Measurements from ENCODE around the gene NOXRED1.
A peak's percentile ranks its signal among the peaks of the same experiment; 100 is the strongest.
"Not testable (repeated sequence)": the region's sequence is repeated elsewhere in the genome, so short reads cannot be mapped to it uniquely, and the experiment has no call there.

The NOXRED1 gene

GRCh38 chr14:77423423-77423822 lies at the start of gene NOXRED1:
NOXRED1 (minus strand) TSS chr14:77423523; CDS start chr14:77422889, 634 bp downstream.
- no peak for FAIRE-seq

GRCh38 chr14:77470224-77470870 lies 47.0 kb upstream of the NOXRED1 start:
- DNase-seq (ENCODE audit: low spot score), result no peak
- FAIRE-seq, result no peak

More at GRCh38 chr14:77423423-77423822, at the start of gene NOXRED1:
- DNase-seq (ENCODE audit: low spot score), result no peak

GRCh38 chr14:77469539-77469938 lies 46.2 kb upstream of the NOXRED1 start:
- DNase-seq (ENCODE audit: low spot score) (no peak), FAIRE-seq (no peak)

- no peak for FAIRE-seq
- DNase-seq (ENCODE audit: low spot score), result no peak
These were observed 45.8 kb upstream of the NOXRED1 start for GRCh38 chr14:77469067-77469505.

GRCh38 chr14:77467801-77468200 lies 44.5 kb upstream of the NOXRED1 start:
- FAIRE-seq, result no peak
- DNase-seq (ENCODE audit: low spot score), result no peak

- FAIRE-seq, result no peak
- DNase-seq (ENCODE audit: low spot score), result peak; percentile 53
These were observed 35.9 kb upstream of the NOXRED1 start for GRCh38 chr14:77459072-77459723.

GRCh38 chr14:77458249-77458950 lies 35.1 kb upstream of the NOXRED1 start:
- no peak for FAIRE-seq
- DNase-seq (ENCODE audit: low spot score), result peak; percentile 30

- DNase-seq (ENCODE audit: low spot score) (peak; percentile 95), FAIRE-seq (peak; percentile 87)
These were observed 34.4 kb upstream of the NOXRED1 start, which contains the start of the genes AHSA1 and VIPAS39 for GRCh38 chr14:77457522-77458248. AHSA1 (plus strand) TSS chr14:77458093; CDS start chr14:77458190, 97 bp downstream. VIPAS39 (minus strand) TSS chr14:77457601; CDS start chr14:77454102, 3,499 bp downstream.

GRCh38 chr14:77457115-77457521 lies 33.8 kb upstream of the NOXRED1 start:
- DNase-seq (ENCODE audit: low spot score) (no peak), FAIRE-seq (no peak)

GRCh38 chr14:77455966-77456640 lies 32.8 kb upstream of the NOXRED1 start:
- FAIRE-seq (no peak), DNase-seq (ENCODE audit: low spot score) (no peak)

- no peak for FAIRE-seq
- DNase-seq (ENCODE audit: low spot score), result no peak
These were observed 18.9 kb upstream of the NOXRED1 start for GRCh38 chr14:77442196-77442595.

GRCh38 chr14:77439861-77440260 lies 16.5 kb upstream of the NOXRED1 start:
- FAIRE-seq, result no peak
- DNase-seq (ENCODE audit: low spot score), result no peak

GRCh38 chr14:77438596-77438995 lies 15.3 kb upstream of the NOXRED1 start:
- DNase-seq (ENCODE audit: low spot score), result no peak
- FAIRE-seq, result no peak

GRCh38 chr14:77436042-77436441 lies 12.7 kb upstream of the NOXRED1 start:
- FAIRE-seq (no peak), DNase-seq (ENCODE audit: low spot score) (peak; percentile 10)

GRCh38 chr14:77426396-77426795 lies 3.1 kb upstream of the NOXRED1 start:
- no peak for FAIRE-seq
- no peak for DNase-seq (ENCODE audit: low spot score)

- DNase-seq (ENCODE audit: low spot score) (no peak), FAIRE-seq (no peak)
These were observed 1.5 kb upstream of the NOXRED1 start for GRCh38 chr14:77424862-77425261.

GRCh38 chr14:77421201-77421600 lies 2.1 kb downstream of the NOXRED1 start:
- FAIRE-seq (no peak), DNase-seq (ENCODE audit: low spot score) (no peak)

GRCh38 chr14:77416836-77417235 lies 6.5 kb downstream of the NOXRED1 start:
- no peak for FAIRE-seq
- DNase-seq (ENCODE audit: low spot score), result no peak

- FAIRE-seq; DNase-seq (ENCODE audit: low spot score): not testable (repeated sequence)
These were observed 7.2 kb downstream of the NOXRED1 start for GRCh38 chr14:77416098-77416497.

- DNase-seq (ENCODE audit: low spot score); FAIRE-seq: not testable (repeated sequence)
These were observed 7.8 kb downstream of the NOXRED1 start for GRCh38 chr14:77415403-77416030.

Measured in urothelium cell line (cell line).